NCI-H82 treated with DMSO at 0.1 percent for 48 hours (cell line): ENCODE data around the gene BCAP31.
A peak's percentile ranks its signal among the peaks of the same experiment; 100 is the strongest.

Source experiments
- DNase-seq: peaks from one replicate; lab custom pipeline; 2025; ENCODE audit not compliant: unreplicated experiment; lab: John Stamatoyannopoulos, UW

Gene BCAP31

DNA sequence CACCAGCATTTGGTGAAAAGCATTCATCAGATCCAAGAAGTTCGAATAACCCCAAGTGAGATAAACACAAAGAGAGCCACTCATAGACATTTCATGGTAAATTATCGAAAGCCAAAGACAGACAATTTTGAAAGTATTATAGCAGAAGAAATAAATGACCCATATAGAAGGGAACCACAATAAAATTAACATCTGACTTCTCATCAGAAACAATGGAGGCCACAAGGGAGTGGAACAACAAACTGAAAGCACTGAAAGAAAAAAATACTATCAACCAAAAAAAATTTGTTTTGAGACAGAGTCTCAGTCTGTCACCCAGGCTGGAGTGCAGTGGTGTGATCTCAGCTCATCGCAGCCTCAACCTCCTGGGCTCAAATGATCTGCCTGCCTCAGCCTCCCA is 64.9 kb downstream of the BCAP31 start:
- DNase-seq: no peak

DNA sequence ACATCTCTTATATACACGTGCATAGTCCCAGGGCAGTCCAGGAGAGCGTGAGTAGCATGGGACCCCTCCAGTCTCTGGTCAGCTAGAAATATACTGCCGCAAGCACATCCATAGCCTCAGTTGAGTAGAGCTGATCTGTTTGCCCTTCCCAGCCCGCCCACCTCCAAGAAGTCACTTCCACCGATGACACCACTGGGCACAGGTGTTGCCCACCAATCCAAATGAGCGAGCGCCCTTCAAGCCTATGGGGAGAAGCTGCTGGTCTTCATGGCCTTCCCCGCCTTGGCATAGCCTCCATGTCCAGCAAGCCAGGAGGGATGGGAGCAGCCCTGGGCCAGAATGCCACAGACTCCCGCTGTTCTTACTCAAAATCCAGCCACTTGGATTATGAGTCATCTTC is 67.0 kb downstream of the BCAP31 start:
- no peak for DNase-seq

DNA sequence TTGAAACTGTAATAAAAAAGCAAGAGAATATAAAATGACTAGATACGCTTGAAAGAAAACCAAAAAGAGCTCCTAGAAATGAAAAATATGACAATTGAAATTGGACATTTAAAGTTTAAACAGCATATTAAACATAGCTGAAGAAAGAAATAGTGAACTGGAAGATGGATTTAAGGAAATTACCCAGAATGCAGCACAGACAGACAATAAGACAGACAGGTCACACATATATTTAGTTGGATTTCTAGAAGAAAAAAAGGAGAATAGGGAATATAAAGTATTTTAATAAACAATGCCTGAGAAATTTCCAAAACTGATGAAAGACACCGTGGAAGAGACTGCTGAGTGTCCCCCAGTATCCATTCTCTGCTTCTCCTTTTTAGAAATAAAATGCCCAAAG is 70.6 kb downstream of the BCAP31 start:
- no peak for DNase-seq

DNA sequence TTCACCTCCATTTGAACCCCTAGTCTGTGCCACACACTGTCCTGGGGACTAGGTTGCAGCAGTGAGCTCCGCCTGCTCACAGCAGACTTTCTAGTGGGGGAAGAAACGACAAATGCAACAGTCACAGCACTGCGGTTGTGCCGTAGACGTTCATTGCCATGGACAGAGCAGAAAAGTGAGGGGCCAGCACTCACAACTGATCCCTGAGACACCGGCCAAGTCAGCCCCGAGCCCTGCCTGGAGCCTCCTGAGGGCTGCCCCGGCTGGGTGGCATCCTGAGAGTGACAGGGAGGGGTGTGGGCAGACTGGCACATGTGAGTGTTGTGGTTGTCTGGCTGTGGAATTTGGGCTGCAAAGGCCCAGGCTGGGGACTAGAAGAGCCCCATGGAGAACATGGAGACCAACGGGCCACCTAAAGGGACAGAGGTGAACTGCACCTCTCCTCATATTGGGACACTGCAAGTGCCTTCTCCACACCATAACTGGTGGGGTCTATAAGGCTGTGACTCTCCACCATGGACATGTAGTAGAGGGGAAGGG is 72.6 kb downstream of the BCAP31 start:
- DNase-seq: peak; percentile 2

DNA sequence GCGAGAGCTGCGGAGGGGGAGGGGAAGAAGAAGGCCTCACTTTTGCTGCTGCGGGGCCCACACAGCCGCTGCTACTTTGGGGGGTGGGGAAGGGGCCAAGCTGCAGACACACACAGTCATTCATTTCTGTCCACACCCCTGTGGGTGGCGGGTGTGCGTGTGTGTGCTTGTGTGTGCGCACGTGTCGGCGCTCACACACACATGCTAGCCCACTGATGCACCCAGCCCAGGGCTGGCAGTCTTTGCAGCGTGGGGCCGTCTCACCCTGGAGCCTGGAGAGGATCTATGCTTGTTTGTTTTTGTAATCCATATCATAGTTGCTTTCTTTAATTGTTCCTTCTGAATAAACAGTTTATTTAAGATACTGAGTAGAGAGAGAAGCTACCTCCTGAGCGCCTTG is 73.2 kb downstream of the BCAP31 start:
- DNase-seq: no peak
